ENCODE data around the gene HOXC12. TPM values are rescaled to one million over a fixed set of nuclear protein-coding genes. Genes with fewer than 3 reads are reported as not detected.

The HOXC12 gene
- total RNA-seq, 1 donor from 2014 or later: not detected

DNA sequence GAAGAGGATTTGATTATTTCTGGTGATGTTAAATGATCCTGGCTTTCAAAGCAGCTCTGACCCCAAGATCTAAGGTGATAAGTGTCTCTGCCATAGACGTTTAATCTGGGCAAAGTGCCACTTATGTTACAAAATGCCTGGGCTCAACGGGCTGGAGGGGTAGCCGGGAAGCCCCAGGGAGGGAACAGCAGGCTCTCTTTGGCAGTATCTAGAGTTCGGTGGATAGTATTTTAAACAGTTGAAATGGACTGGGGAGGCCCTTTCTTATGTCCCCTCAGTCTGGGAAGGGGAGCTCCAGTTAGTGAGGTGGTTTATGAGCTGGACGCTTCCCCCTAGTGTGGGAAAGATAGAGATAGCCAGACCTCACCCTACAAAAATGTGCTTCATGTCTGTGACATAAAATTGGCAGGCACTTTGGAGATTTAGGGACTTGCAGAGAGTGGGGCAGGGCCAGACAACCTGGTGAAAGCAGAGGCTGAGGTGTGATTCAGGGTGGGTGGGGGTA is 12.8 kb downstream of the HOXC12 start:
- Histone ChIP-seq H3K4me3 (ENCODE audit: low read depth, low read length) (no peak overlapping the region), H3K27me3 (ENCODE audit: control insufficient read depth, insufficient read depth, low read length) (peaks cover 92% of the 10 kb centered on the region), H3K36me3 (ENCODE audit: control insufficient read depth, insufficient read depth, low read length) (no peaks in the 10 kb centered on the region)
- TF ChIP-seq, protein P1, sequence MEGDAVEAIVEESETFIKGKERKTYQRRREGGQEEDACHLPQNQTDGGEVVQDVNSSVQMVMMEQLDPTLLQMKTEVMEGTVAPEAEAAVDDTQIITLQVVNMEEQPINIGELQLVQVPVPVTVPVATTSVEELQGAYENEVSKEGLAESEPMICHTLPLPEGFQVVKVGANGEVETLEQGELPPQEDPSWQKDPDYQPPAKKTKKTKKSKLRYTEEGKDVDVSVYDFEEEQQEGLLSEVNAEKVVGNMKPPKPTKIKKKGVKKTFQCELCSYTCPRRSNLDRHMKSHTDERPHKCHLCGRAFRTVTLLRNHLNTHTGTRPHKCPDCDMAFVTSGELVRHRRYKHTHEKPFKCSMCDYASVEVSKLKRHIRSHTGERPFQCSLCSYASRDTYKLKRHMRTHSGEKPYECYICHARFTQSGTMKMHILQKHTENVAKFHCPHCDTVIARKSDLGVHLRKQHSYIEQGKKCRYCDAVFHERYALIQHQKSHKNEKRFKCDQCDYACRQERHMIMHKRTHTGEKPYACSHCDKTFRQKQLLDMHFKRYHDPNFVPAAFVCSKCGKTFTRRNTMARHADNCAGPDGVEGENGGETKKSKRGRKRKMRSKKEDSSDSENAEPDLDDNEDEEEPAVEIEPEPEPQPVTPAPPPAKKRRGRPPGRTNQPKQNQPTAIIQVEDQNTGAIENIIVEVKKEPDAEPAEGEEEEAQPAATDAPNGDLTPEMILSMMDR (IDR thresholded peaks at IDR 0.05; ENCODE audit: insufficient read depth, low read length, severe bottlenecking): no peak
- DNase-seq (ENCODE audit: low read depth) (no peak), FAIRE-seq (no peak)

DNA sequence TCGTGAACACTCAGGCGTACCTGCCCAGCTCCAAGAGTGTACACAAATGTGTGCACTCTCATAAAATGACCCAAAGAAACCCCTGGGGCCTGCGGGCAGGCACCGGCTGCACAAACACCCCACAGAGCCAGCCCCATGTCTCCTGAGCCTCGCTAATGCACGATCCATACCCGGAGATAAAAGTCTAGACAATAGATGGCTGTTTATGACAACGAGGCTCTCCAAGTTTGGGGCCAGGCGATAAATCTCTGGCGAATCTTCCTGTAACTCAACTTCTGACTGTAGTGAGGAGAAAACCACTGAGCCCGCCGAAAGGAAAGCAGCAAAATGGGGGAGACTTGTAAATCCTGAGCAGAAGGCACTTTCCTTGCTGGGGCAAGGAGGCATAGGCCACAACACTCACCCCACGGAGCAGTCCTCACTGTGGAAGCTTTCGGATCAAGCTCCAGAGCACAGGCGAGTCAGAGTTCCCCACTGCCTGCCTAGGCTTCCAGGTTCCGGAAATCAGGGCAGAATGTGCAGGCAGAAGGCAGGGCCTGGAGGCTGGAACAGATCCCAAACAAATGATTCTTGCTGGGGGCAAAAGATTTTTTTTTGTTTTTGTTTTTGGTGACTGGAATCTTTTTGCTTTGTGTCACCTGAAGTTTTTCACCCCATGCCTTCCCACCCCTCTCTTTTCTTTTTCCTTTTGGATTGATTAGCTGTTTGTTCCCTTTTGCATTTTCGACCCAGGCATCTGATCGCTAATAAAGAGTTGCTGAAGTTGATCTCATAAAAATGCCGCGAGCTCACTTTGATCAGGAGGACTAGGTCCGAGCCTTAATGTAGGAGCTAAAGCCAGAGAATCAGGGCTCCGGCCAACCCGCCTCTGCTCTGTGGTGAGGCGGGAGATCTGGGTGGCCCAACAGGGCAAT is 13.8 kb downstream of the HOXC12 start:
- DNase-seq (ENCODE audit: low read depth) (no peak), FAIRE-seq (no peak)
- TF ChIP-seq, protein P1 (IDR thresholded peaks at IDR 0.05; ENCODE audit: insufficient read depth, low read length, severe bottlenecking): no peak
- no peaks in the 10 kb centered on the region for H3K36me3 ChIP-seq (ENCODE audit: control insufficient read depth, insufficient read depth, low read length)
- no peak overlapping the region for H3K4me3 ChIP-seq (ENCODE audit: low read depth, low read length)
- H3K27me3 ChIP-seq (ENCODE audit: control insufficient read depth, insufficient read depth, low read length): peaks cover 93% of the 10 kb centered on the region

DNA sequence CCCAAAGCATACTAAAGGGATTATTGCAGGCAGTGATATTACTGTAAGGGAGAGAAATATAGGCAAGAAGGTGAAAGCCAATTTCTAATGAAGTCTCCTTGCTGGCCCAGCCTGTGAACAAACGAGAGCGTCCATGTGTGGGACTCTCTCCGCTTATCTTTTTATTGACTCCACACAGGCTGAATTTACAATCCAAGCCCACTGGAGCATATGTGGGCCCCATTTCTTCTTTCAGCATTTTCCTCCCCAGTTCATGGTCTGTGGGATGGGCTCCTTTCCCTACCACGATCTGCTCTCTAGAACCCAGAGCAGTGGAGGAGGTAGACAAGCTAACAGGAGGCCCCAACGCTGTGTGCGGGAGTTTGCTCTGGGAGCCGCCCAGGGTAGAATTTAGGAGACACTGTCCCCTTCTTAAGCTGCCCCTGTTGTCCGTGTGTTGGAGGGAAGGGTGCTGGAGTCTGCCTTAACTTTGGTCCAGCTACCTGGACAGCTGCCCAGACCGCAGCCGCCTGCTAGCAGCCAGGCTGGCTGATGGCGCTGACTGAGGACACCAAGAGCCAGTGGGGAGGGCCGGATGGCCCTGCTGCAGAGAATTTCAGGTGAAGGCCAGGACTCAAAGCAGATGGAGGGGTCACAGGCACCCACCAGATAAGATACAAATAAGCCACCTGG is 15.0 kb downstream of the HOXC12 start:
- peaks cover 93% of the 10 kb centered on the region for H3K27me3 ChIP-seq (ENCODE audit: control insufficient read depth, insufficient read depth, low read length)
- no peak overlapping the region for H3K4me3 ChIP-seq (ENCODE audit: low read depth, low read length)
- no peaks in the 10 kb centered on the region for H3K36me3 ChIP-seq (ENCODE audit: control insufficient read depth, insufficient read depth, low read length)
- no peak for FAIRE-seq
- TF ChIP-seq, protein P1 (IDR thresholded peaks at IDR 0.05; ENCODE audit: insufficient read depth, low read length, severe bottlenecking): no peak
- DNase-seq (ENCODE audit: low read depth): no peak

DNA sequence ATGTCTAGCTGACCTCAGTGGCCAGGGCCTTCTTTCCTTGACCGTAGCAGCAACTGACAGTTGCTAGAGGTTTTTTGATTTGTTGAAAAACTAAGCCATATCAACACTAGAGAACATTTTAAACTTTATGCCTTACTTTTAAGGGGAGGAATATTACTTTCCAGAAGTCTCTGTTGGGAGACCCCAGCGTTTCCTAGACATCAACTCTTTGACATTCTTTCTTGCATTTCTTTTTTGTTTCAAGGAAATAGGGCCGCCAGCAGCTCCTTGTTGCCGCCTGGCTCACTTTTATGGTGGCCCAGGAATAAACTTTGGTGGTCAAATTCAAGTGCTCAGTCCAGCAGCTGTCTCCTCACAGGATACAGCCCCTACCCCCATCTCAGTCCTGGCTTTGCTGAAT is 15.7 kb downstream of the HOXC12 start:
- no peak for FAIRE-seq
- no peak for DNase-seq (ENCODE audit: low read depth)
- Histone ChIP-seq H3K36me3 (ENCODE audit: control insufficient read depth, insufficient read depth, low read length) (no peaks in the 10 kb centered on the region), H3K4me3 (ENCODE audit: low read depth, low read length) (no peak overlapping the region), H3K27me3 (ENCODE audit: control insufficient read depth, insufficient read depth, low read length) (peaks cover 90% of the 10 kb centered on the region)
- TF ChIP-seq, protein P1 (IDR thresholded peaks at IDR 0.05; ENCODE audit: insufficient read depth, low read length, severe bottlenecking): no peak

DNA sequence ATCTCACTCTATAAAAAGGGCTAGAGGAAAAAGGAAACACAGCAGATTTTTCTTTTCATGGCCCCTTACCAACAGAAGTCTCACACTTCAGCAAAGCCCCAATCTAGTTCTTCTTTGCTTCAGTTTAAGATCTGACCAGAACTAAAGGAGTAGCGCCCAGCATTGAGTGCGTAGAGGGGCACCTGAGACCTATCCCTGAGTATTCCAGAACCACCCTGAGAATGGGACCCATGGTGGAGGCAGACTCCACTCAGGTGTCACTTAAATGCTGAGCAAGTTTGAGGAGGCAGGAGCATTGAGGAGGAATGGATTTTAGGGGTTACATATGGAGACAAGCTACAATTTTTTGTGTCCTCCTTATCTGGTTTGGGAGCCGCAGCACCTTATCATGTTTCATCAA is 16.4 kb downstream of the HOXC12 start:
- no peak overlapping the region for H3K4me3 ChIP-seq (ENCODE audit: low read depth, low read length)
- FAIRE-seq (no peak), DNase-seq (ENCODE audit: low read depth) (no peak)
- no peaks in the 10 kb centered on the region for H3K36me3 ChIP-seq (ENCODE audit: control insufficient read depth, insufficient read depth, low read length)
- H3K27me3 ChIP-seq (ENCODE audit: control insufficient read depth, insufficient read depth, low read length): peaks cover 91% of the 10 kb centered on the region
- TF ChIP-seq, protein P1 (IDR thresholded peaks at IDR 0.05; ENCODE audit: insufficient read depth, low read length, severe bottlenecking): no peak

All from bronchial epithelial cell (primary cell).